ENCODE measurements around the gene CDCA7. TPM values are rescaled to one million over a fixed set of nuclear protein-coding genes. Genes with fewer than 3 reads are reported as not detected.

Gene CDCA7
- total RNA-seq, 4 donors from 2014 or later: 0.11 to 0.54 TPM; not detected in 2

- Histone ChIP-seq H3K27ac (no peak overlapping the region), H3K27me3 (no peaks in the 10 kb centered on the region), H3K36me3 (no peaks in the 10 kb centered on the region), H3K4me1 (no peaks in the 10 kb centered on the region), H3K9me3 (no peaks in the 10 kb centered on the region), H3K4me3 (replicated peaks in 1 of 3) (no peak overlapping the region)
- 33 to 47% methylated on average over 4 of the region's 4 CpGs for WGBS, 2 donors
- intact Hi-C loops (cut with DNase I): loop anchor here (5.0 kb wide), 1 partner anchor 942 kb away; no protein-coding TSS in a partner anchor
- DNase-seq: no peak
- TF ChIP-seq POLR2A (IDR thresholded peaks at IDR 0.05): no peak
These were observed 46.1 kb downstream of the CDCA7 start for GRCh38 chr2:173400760-173401159.

GRCh38 chr2:173401716-173402326, 47.1 kb downstream of the CDCA7 start:
- TF ChIP-seq CTCF (IDR thresholded peaks at IDR 0.05) (no peak), POLR2A (IDR thresholded peaks at IDR 0.05) (no peak)
- Histone ChIP-seq H3K36me3 (no peaks in the 10 kb centered on the region), H3K27me3 (no peaks in the 10 kb centered on the region), H3K4me1 (no peaks in the 10 kb centered on the region), H3K27ac (no peak overlapping the region), H3K4me3 (replicated peaks in 1 of 3) (no peak overlapping the region), H3K9me3 (no peaks in the 10 kb centered on the region)
- intact Hi-C loops (cut with DNase I): loop anchor here (5.0 kb wide), 1 partner anchor 940 kb away; no protein-coding TSS in a partner anchor
- DNase-seq: no peak
- 22 to 25% methylated on average over 7 of the region's 7 CpGs for WGBS, 2 donors

GRCh38 chr2:173402405-173402974, 47.8 kb downstream of the CDCA7 start:
- Histone ChIP-seq H3K9me3 (no peaks in the 10 kb centered on the region), H3K4me3 (replicated peaks in 1 of 3) (no peak overlapping the region), H3K36me3 (no peaks in the 10 kb centered on the region), H3K4me1 (no peaks in the 10 kb centered on the region), H3K27ac (no peak overlapping the region), H3K27me3 (no peaks in the 10 kb centered on the region)
- peak; percentile 75 to 83 for DNase-seq
- TF ChIP-seq CTCF (IDR thresholded peaks at IDR 0.05) (peak; percentile 47 to 90 (median 82)), POLR2A (IDR thresholded peaks at IDR 0.05) (no peak)
- WGBS, 2 donors: 4 to 6% methylated on average over 20 to 21 of the region's 21 CpGs
- intact Hi-C loops (cut with DNase I): loop anchor here (5.0 kb wide), 1 partner anchor 940 kb away; no protein-coding TSS in a partner anchor

- no peaks in the 10 kb centered on the region for H3K27me3 ChIP-seq
- no peaks in the 10 kb centered on the region for H3K4me1 ChIP-seq
- no peak for DNase-seq
- intact Hi-C loops (cut with DNase I): loop anchor here (5.0 kb wide), 2 partner anchors 42 to 937 kb away; no protein-coding TSS in a partner anchor
- TF ChIP-seq CTCF (IDR thresholded peaks at IDR 0.05): no peak
- TF ChIP-seq POLR2A (IDR thresholded peaks at IDR 0.05): no peak
- WGBS, 2 donors: 72 to 76% methylated on average over 8 of the region's 8 CpGs
- H3K27ac ChIP-seq: no peak overlapping the region
- H3K36me3 ChIP-seq: no peaks in the 10 kb centered on the region
- no peak overlapping the region for H3K4me3 ChIP-seq (replicated peaks in 1 of 3)
- no peaks in the 10 kb centered on the region for H3K9me3 ChIP-seq
These were observed 50.4 kb downstream of the CDCA7 start for GRCh38 chr2:173404841-173405750.

- H3K9me3 ChIP-seq: no peaks in the 10 kb centered on the region
- no peak for DNase-seq
- H3K4me3 ChIP-seq (replicated peaks in 1 of 3): no peak overlapping the region
- H3K27me3 ChIP-seq: no peaks in the 10 kb centered on the region
- no peak for TF ChIP-seq POLR2A (IDR thresholded peaks at IDR 0.05)
- TF ChIP-seq CTCF (IDR thresholded peaks at IDR 0.05): no peak
- no peaks in the 10 kb centered on the region for H3K4me1 ChIP-seq
- intact Hi-C loops (cut with DNase I): loop anchor here (5.0 kb wide), 1 partner anchor 40 kb away; no protein-coding TSS in a partner anchor
- WGBS, 2 donors: 82 to 89% methylated on average over 5 of the region's 5 CpGs
- no peak overlapping the region for H3K27ac ChIP-seq
- no peaks in the 10 kb centered on the region for H3K36me3 ChIP-seq
These were observed 52.5 kb downstream of the CDCA7 start for GRCh38 chr2:173407176-173407575.
